Kidney (tissue), 14 donors: ENCODE measurements around the gene EIF3A. TPM values are rescaled to one million over a fixed set of nuclear protein-coding genes. Genes with fewer than 3 reads are reported as not detected.

Experiments used
- DNase-seq, 5 donors: peaks; one replicate each; pipeline ENCODE4 v3.0.0-alpha.2; 2013 to 2020
- FAIRE-seq: peaks from 2 replicates; lab custom pipeline; 2012; peaks lifted over from hg19 to GRCh38; lab: Jason Lieb, UNC
- H3K27ac ChIP-seq, 2 donors: one replicate each; pipeline ENCODE4 v1.7.0; 2013; ENCODE audit warnings: low read depth in 2 of 2, low read length in 2 of 2, inconsistent platforms in 1 of 2
- H3K27me3 ChIP-seq: one replicate; pipeline ENCODE4 v1.7.1; 2013; ENCODE audit warnings: low read length, inconsistent platforms; ENCODE audit not compliant: control insufficient read depth, insufficient read depth
- H3K36me3 ChIP-seq, 3 donors: one replicate each; pipeline versions ENCODE4 v1.7.0 to v1.7.1; 2013; ENCODE audit warnings: low read length in 3 of 3, control low read depth in 1 of 3, inconsistent platforms in 1 of 3; ENCODE audit not compliant: insufficient read depth in 3 of 3, control insufficient read depth in 2 of 3
- H3K4me1 ChIP-seq, 3 donors: one replicate each; pipeline versions ENCODE4 v1.7.0 to v1.7.1; 2013; ENCODE audit warnings: low read length in 3 of 3, inconsistent platforms in 1 of 3, low read depth in 1 of 3; ENCODE audit not compliant: control insufficient read depth in 2 of 3, insufficient read depth in 2 of 3
- H3K4me3 ChIP-seq, 3 donors: one replicate each; pipeline versions ENCODE4 v1.7.0 to v1.8.1; 2013; ENCODE audit warnings: low read length in 3 of 3, control low read depth in 1 of 3, inconsistent platforms in 1 of 3
- H3K9ac ChIP-seq, 3 donors: one replicate each; pipeline versions ENCODE4 v1.7.0 to v1.7.1; 2013; ENCODE audit warnings: low read length in 3 of 3, control low read depth in 1 of 3, inconsistent platforms in 1 of 3
- H3K9me3 ChIP-seq, 3 donors: one replicate each; pipeline versions ENCODE4 v1.7.0 to v1.7.1; 2013; ENCODE audit warnings: low read length in 3 of 3, control low read depth in 1 of 3, inconsistent platforms in 1 of 3; ENCODE audit not compliant: control insufficient read depth in 2 of 3, insufficient read depth in 1 of 3
- intact Hi-C: fragments of 100-400 bp; cut with DNase I; formaldehyde crosslinking; loops from one replicate; pipeline ENCODE4 v1.11.1; 2022
- polyA plus RNA-seq: library from polyadenylated mRNA; stranded (reverse); fragments of 350-450 nt; fragmentation: Illumina TruSeq; extraction: RNeasy Lipid Tissue Mini Kit (QIAGEN cat#74804); gene quantifications from one replicate; pipeline ENCODE4 v1.2.3, GENCODE V29; 2014; ENCODE audit warnings: low read depth, low replicate concordance; ENCODE audit not compliant: insufficient read depth
- total RNA-seq: library from RNA; stranded (reverse); fragmentation: NEBNext Ultra II Directional; extraction: Animal tissue kit (Norgen Biotek cat#: 25700); gene quantifications from one replicate; pipeline ENCODE4 v1.2.1, GENCODE V29; 2021
- TF ChIP-seq, protein P1 (sequence below): IDR thresholded peaks from 3 replicates; pipeline ENCODE4 v1.5.1; 2012; ENCODE audit warnings: mild to moderate bottlenecking, moderate library complexity, borderline replicate concordance; ENCODE audit not compliant: insufficient read depth; ENCODE audit errors: extremely low read depth
- donor health status: control.
- donor health status: control.
- donor health status: control.
- donor health status: control.
- donor health status: control.
- donor health status: DM: yes; HTN: yes; CAD: no.
- donor health status: Normal renal cell carcinoma (clear cell type).

Gene EIF3A
- total and polyA plus RNA-seq, 2 donors from 2014 or later, result 24.9 to 95.6 TPM

DNA sequence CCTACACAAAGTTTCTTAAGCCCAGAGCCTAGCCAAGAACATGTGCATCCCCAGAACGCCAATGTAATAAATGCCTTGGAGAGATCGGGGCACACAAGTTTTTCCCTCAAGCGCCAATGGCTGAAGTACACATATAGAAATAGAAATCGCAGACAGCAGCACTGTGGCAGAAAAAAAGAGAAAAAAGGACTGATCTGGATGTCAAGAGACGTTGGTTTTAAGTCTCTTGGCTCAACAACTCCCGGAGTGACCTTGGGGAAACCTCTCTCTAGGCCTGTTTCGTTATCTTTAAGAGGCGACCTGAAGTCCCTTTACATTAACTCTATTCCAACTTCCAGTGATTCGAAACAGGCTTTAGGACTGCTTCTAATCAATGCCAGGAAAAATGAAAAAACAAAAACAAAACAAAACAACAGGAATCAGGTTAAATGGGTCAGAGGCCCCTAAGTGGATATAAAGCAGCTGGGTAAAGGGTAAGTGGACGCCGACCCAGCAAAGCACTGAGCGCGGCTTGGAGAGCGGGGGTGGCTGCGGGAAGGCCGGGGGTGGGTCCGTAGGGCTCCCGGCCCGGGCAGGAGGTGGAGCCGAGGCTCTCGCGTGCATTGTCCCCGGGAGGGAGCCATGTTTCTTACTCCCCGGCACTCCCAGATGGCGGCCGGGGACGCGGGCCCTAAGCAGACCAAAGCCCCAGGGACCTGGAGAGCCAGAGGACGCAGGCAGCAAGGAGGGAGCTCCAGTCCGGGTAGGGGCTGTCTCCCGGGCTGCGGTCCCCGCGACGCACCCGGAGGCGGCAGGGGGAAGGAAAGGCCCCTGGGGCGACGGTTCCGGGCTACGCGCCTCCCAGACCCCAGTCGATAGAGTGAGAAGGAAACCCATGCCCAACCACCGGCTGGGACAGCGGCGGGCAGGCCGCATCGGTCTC is 757 bp downstream of the EIF3A start:
- Histone ChIP-seq H3K4me1 (peaks cover 4 to 8% (median 6%) of the 10 kb centered on the region in 3 donors), H3K4me3 (peak overlapping the region; percentile 90 to 98 (median 91)), H3K9me3 (no peaks in the 10 kb centered on the region), H3K36me3 (peaks cover 0 to 2% (median 0%) of the 10 kb centered on the region in 3 donors), H3K9ac (peak overlapping the region; percentile 39 to 97 (median 95)), H3K27me3 (no peaks in the 10 kb centered on the region), H3K27ac (peak overlapping the region; percentile 96 to 99)
- DNase-seq, result peak; percentile 78 to 95 (median 84)
- FAIRE-seq, result no peak
- intact Hi-C loops, result no loop called here
- TF ChIP-seq, protein P1, sequence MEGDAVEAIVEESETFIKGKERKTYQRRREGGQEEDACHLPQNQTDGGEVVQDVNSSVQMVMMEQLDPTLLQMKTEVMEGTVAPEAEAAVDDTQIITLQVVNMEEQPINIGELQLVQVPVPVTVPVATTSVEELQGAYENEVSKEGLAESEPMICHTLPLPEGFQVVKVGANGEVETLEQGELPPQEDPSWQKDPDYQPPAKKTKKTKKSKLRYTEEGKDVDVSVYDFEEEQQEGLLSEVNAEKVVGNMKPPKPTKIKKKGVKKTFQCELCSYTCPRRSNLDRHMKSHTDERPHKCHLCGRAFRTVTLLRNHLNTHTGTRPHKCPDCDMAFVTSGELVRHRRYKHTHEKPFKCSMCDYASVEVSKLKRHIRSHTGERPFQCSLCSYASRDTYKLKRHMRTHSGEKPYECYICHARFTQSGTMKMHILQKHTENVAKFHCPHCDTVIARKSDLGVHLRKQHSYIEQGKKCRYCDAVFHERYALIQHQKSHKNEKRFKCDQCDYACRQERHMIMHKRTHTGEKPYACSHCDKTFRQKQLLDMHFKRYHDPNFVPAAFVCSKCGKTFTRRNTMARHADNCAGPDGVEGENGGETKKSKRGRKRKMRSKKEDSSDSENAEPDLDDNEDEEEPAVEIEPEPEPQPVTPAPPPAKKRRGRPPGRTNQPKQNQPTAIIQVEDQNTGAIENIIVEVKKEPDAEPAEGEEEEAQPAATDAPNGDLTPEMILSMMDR, result no peak

GRCh38 chr10:119078422-119079179 is 2.0 kb downstream of the EIF3A start:
- H3K9me3 ChIP-seq, result no peaks in the 10 kb centered on the region
- FAIRE-seq (no peak), DNase-seq (no peak)
- H3K27me3 ChIP-seq, result no peaks in the 10 kb centered on the region
- peaks cover 0 to 2% (median 0%) of the 10 kb centered on the region in 3 donors for H3K36me3 ChIP-seq
- H3K9ac ChIP-seq, result peak overlapping the region; percentile 31 to 97 (median 95)
- peak overlapping the region; percentile 90 to 98 (median 91) for H3K4me3 ChIP-seq
- intact Hi-C loops, result no loop called here
- peak overlapping the region in 1 of 2 donors; percentile 99 for H3K27ac ChIP-seq
- H3K4me1 ChIP-seq, result peaks cover 4 to 8% (median 6%) of the 10 kb centered on the region in 3 donors
- TF ChIP-seq, protein P1, result no peak

- intact Hi-C loops, result no loop called here
- H3K9ac ChIP-seq, result no peak overlapping the region
Observed at GRCh38 chr10:119073584-119073983, 7.0 kb downstream of the EIF3A start.

More at GRCh38 chr10:119073584-119073983, 7.0 kb downstream of the EIF3A start:
- DNase-seq (no peak), FAIRE-seq (no peak)
- Histone ChIP-seq H3K27ac (no peak overlapping the region), H3K36me3 (peaks cover 11 to 29% (median 19%) of the 10 kb centered on the region in 3 donors), H3K4me1 (peaks cover 4 to 6% (median 6%) of the 10 kb centered on the region in 3 donors), H3K4me3 (no peak overlapping the region), H3K9me3 (no peaks in the 10 kb centered on the region), H3K27me3 (no peaks in the 10 kb centered on the region)
- TF ChIP-seq, protein P1, result no peak
